GM21381 (cell line): ENCODE data around the gene FADS1.

Experiments
- ATAC-seq: cut with Tn5 transposase; IDR thresholded peaks from one replicate; pipeline ENCODE4 v1.9.1; 2021; ENCODE audit warnings: mild to moderate bottlenecking, moderate library complexity; ENCODE audit not compliant: unreplicated experiment

The FADS1 gene

DNA sequence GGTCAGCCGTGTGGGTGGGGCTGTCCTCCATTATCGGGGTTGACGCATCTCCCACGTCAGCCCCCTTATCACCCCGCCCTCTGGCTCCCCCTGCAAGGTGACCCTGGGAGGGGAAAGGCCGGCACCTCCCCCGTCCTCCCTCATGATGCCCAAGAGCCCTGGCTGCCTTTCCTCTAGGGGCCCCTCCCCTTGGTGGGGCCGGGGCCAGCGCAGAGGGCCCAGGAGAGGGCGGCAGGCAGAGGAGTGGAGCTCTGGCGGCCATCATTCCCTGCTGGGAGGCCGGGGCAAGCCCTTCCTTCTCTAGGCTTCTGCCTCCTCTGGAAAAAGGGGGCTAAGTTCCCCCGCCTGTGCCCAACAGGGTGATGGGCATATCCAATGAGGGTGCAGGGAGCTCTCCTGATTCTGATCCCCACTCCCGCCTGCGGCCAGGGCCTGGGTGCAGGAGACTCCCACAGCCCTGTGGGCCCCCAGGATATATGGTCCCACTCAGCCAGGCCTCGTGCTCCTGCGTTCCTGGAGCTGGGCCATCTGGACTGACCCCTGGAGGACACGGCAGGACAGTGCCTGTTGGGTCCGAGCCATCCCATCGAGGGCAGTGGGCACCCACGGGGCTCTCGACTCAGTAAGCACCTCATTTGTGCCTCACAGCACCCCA lies 52.1 kb downstream of the FADS1 start:
- no peak for ATAC-seq

DNA sequence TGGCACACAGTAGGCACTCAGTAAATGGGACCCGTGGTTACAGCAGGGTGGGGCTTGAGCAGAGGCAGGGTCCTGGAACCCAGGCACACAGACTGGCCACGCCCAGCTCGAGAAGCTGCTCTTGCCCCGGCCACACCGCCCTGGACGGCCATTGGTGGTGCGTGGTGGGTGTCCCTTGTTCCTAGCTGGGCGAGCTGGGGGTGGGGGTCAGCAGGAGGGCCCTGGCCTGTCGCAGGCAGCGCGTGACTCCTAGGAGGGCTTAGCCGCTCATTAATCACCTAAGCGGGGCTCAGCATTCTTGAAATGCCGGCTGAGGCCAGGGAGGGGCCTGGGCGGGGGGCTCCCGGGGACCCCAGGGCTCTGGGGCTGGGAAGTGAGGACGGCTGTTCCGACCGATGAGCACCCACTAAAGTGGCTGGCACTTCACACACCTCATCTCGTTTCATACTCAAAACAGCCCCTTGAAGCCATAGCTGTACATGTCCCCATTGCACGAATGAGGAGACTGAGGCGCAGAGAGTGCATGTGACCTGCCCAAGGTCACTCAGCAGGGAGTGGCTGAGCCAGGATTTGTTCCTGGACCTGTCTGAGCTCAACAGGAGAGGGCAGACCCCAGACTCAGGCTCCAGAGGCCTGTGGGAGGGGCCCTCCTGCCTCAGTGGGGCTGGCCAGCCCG lies 52.7 kb downstream of the FADS1 start:
- no peak for ATAC-seq

DNA sequence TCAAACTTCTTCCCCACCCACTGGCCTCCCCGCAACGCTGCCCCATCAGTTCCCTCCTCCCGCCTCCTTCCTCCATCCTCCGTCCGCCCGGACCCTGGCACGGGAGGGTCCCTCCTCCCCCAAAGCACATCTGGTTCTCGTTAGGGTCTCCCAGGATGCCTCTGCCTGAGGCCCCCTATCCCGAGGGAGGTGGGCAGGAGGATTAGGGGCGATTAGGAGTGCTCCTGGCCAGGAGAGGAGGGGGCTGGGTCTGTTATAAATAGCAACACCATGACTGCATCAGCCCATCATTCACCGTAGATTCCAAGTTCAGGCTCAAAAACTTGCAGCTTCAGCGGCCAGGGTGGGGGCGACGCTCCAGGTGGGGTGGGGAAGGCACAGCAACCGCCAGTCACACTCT lies 54.0 kb downstream of the FADS1 start:
- no peak for ATAC-seq

DNA sequence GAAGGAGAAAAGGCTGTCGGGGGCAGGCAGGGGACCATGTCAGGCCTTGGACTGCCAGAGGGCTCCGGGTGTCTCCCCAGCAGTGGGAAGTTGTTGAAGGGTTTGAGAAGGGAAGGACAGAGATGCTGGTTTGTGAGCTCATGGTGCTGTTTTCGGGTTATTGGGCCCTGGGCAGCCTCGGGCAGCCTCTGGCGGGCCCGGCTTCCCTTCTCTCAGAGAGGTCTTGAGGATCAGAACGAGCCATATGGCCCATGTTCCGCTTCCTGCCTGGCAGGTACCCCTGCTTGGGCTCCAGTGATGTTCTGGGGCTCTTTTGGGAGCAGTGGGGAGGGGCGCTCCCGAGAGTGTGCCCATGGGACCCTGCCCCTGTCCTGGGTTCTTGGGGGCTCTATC lies 54.6 kb downstream of the FADS1 start:
- ATAC-seq, result no peak

DNA sequence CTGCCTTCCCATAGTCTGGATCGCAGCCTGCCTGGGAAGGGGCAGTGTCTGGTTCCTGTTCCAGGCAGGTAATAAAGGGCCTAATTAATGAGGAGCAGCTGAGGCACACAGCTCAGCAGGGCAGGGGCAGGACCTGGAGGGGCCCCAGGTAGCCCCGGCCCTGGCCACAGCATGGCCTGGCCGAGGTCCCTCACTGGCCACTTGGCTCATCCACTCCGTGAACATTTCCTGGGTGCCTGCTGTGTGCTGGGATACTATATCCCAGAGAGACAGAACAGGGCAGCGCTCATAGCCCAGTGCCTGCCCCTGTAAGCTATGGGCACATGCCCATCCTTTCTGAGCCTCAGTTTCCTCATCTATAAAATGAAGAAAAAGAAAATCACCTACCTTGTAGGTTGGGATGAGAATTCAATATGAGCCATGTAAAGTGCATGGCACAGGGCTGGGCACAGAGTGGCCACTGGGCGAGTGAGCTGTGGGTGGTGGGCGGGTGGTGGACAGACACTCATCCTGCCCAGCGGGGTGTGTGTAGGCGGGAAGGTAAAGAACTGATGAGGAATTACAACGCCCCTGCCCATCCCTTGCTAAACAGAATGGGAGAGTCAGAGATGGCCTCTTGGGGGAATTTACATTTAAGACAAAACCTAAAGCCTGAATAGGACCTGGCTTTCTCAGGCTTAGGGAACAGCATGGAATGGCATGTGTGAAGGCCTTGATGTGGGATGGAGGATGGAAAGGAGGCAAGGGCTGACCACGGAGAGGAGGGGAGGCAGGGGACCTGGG lies 55.2 kb downstream of the FADS1 start:
- ATAC-seq, result no peak

DNA sequence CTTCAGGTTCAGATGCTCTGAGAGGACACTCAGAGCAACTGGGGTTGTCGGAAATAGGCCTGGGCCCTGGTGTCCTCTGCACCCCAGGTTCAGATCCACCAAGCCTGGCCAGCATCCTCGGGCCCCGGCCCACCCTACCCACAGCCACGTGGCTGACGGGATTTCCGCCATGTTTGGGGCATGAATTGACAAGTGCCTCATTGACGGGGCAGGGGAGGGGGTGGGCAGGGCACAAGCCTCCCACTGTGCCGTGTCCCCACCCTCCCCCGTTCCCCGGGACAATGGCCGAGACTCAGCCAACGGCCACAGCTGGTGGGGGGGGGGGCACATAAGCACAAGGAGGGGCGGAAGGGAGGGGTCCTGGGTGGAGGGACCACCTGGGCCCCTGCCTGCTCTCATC lies 55.9 kb downstream of the FADS1 start:
- no peak for ATAC-seq

DNA sequence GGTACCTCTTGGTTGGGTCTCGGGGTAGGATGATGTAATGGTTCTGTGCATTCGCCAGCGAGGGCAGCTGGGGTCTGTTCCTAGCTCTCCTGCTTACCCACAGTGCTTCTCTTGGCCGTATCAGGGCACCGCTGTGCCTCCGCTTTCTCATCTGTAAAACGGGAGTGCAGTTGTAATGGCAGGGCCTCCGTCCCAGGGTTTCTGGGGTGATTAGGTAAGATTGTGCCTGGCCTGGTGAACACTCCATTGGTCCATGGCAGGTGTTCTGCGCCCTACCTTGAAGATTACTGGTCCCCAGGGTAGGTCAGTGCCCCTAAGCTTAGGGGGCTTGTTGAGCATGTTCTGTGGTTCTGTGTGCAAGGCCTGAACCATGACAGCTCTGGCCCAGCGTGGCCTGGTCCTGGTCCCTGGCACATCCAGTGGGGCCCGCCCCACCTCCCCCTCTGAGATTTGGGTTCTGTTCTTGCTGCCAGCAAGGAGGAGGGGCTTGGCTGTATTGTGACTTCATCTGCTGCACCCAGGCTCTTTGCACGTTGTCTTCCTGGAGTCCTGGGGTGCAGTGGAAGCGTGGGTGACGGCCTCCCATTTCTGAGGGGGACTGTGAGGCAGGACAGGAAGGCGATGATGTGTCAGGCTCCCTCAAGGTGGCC lies 59.5 kb downstream of the FADS1 start:
- no peak for ATAC-seq

DNA sequence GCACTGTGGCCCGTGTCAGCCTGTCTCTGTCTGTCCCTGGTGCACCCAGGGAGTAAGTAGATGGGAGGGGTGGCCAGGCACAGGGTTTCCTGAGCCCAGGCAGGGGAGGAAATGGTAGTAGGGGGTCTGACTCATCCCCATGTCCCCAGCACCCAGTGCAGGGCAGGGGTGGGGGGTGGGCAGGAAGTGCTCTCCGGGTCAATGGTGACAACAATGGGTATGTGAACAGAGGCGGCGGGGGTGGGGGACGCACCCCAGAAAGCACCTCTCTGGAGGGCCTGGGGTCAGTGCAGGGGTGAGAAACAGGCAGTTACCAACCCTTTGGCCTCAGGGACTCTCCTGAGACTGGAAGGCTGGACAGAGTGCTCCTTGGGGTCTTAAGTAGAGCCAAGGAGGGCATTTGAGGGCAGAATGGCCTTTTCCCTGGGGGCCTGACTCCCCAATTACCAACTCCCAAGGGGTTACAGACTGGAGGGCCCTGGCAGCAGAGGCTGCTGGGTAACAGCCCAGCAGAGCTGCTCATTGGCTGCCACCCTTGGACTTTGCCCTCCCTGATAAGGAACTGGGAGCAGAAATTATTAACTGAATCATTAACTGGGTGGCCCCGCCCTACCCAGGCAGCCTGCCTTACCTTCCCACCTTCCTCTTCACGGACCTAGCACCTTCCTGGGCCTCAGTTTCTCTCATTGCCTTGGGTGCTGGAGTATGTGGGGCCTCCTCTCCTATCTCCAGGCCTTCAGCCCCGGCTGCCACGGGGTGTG lies 60.2 kb downstream of the FADS1 start:
- ATAC-seq, result no peak

DNA sequence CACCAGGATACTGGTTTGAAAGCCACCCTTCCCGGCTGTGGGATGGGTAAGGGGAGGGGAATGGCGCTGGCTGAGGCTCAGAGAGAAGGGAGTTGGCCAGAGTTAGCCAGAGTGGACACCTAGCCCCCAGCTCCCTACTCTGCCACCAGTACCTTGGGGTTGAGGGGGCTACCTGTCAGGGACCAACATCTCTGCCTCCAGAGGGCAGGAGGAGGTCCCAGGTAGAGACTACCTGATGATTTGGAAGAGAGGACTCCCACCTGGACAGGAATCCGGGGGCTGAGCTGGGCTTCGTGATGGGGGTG lies 60.7 kb downstream of the FADS1 start:
- no peak for ATAC-seq

DNA sequence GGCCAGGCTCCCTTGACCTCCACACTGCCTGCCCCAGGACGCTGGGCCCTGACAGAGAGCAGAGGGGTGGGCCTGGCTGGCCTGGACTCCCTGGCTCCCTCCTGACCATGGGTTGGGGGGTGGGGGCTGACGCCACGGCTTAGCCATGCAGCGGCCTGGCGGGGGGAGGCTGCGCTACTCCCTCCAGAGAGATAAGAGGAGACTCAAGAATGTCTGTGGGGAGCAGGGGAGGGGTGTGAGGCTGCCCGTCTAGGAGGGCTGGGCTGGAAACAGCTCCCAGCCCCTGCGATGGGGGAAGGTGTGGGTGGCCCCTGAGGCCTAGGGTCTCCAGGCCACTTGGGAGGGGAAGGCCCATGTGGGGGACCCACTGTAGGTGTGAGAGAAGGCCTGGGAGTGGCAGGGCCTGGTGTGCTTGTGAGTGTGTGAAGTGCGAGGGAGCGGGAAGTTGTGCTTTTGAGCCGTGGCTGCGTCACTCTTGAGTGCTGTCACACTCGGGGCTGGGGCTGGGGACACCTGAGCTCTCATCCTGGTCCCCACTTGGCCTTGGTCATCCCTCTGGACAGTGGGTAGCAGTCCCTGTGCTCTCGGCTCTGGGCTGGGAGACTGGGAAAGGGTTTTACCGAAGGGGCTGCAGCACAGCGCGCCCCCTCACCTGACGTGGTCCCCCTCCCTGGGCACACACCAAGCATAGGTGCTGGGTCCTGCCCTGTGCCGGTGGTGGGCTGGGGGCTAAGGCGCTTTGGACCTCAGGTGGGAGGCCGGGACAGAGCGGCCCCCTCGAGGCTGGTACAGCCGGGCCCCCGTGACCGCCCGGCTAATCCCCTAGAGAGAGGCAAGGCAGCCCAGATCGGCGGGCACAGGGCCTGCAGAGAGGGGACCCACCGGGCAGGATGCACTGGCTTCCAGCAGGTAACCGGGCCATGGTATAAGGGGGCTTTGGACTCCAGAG lies 62.0 kb downstream of the FADS1 start:
- no peak for ATAC-seq

DNA sequence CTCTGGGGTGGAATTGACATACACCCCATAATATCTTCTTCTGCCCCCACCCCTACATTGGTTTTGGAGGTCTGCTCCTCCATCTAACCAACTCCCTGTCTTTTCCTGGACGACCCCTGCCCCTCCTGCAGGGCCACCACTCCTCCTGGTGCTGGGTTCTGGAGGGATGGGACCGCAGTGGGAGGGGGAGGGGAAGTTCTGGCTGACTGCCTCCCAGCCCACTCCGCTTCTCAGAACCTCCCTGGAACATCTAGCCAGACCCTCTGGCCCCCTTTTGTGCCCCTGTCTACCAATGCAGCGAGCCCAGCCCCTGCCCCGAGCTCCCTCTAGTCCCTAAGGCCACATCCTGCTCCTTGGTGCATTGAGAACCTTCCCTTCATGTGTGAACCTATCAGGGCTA lies 63.1 kb downstream of the FADS1 start:
- no peak for ATAC-seq

DNA sequence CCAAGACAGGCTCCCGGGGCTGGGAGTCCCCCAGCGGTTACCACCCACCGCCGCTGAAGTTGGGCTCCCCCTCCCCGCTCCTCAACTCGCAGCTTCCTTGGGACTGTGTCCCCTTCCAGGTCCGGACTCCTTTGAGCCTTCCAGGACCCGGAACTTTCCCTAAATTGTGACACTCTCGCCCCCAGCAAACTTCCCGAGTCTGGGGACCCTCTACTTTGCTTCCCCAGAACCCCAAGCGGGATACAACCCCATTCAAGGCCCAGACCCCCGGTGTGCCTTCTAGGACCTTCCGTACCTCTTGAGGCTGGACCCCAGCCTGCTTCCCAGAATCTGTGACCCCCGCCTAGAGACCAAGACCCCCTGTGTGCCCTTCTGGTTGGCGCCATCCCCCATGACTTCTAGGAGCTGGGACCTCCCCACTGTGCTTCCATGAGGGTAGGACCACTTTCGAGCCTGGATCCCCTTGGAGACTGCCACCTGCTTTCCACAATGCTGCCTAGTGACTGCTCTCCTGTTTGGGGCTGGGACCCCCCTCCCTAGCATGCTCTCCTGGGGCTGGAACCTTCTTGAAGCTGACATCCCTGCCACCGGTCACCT lies 63.8 kb downstream of the FADS1 start:
- ATAC-seq, result no peak

DNA sequence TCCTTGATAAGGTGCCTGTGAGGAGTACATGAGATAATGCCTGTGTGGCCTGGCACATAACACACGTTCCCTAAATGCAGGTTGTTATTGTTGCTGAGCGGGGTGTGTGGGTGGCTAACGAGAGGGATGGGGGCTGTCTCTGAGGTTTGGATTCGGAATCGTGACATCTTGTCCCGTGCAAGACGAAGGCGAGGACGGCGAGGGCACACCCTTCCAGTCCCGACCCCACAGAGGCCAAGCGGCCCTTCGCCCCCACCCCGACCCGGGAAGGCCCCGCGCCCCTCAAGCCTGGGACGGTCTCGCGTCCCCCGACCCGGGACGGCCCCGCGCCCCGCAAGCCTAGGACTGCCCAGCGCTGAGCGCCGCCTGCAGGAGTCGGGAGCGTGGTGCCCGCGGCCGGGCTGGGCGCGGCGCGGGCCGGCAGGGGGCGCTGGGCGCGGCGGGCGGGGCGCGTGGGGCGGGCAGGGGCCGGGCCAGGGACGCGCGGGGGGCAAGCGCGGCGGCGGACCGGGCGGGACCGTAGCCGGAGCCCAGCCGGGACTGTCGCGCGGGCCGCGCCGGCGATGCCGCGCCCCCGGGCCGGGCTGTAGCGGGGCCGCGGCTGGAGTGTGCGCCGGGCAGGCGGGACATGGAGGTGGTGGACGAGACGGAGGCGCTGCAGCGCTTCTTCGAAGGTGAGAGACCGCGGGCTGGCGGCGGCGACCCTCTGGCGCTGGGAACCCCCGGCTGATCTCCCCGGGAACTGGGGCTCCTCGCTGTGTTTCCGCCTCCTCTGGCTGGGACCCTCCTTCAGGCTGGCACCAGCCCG lies 64.5 kb downstream of the FADS1 start, which contains the start of gene MYRF:
MYRF (plus strand) TSS at position 520 of the 808 bp plus-strand sequence; CDS start at position 629, 109 bp downstream.
- ATAC-seq, result no peak

DNA sequence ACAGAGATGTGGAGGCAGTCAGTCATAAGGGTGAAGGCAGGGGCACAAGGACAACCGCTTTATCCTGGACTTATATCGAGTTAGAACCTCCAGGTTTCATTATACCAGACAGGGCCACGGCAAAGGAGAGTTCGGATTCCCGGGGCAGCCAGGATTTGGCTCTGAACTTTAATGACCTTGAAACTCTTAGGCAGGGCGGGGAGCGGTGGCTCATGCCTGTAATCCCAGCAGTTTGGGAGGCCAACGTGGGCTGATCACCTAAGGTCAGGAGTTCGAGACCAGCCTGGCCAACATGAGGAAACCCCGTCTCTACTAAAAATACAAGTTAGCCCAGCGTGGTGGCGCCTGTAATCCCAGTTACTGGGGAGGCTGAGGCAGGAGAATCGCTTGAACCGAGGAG lies 65.4 kb downstream of the FADS1 start:
- no peak for ATAC-seq

DNA sequence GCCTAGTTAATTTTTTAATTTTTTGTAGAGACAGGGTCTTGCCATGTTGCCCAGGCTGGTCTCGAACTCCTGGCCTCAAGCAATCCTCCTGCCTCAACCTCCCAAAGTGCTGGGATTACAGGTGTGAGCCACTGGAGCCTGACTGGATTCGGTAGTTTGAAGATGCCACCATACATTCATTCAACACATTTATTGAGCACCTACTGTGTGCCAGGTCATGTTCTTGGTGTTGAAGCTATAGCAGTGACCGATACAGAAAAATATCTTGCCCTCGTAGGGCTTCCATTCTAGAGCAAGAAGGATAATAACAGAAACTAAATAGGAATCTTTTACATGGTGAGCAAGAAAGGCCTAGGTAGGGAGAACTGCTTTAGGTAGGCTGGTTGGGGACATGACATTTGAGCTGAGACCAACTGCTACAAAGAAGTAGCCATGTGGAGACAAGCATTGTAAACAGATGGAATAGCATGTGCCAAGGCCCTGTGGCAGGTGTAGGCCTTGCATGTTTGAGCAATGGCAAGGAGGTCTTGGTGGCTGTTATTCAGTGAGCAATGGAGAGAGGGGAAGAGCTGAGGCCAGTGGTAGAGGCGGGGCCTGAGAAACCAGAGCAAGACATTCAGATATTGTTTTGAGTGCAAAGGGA lies 66.1 kb downstream of the FADS1 start:
- no peak for ATAC-seq
